H1 (cell line): ENCODE data around the gene NLN. TPM values are rescaled to one million over a fixed set of nuclear protein-coding genes. Genes with fewer than 3 reads are reported as not detected.

Experiments used
- BRCA1 ChIP-seq: IDR thresholded peaks from 2 replicates; pipeline ENCODE4 v1.6.1; 2012; ENCODE audit warnings: low read depth, low read length, improper control_type of control experiment
- CBX5 ChIP-seq: fragments of 300-800, 300-1000 bp; sonication (generic); IDR thresholded peaks from 2 replicates; pipeline ENCODE4 v1.7.1; 2016; ENCODE audit warnings: antibody characterized with exemption, low read length, low read depth
- CEBPB ChIP-seq: IDR thresholded peaks from 2 replicates; pipeline ENCODE4 v1.6.1; 2012; ENCODE audit warnings: low read depth, low read length
- POLR2AphosphoS5 ChIP-seq: IDR thresholded peaks from 2 replicates; pipeline ENCODE4 v1.6.1; 2011; ENCODE audit warnings: low read depth, low read length
- polyA plus RNA-seq, 7 experiments: library from polyadenylated mRNA; depleted of rRNA in 3 of 7; stranded (reverse) in 5 of 7; unstranded in 2 of 7; fragments of >200 nt in 5 of 7; fragments of 200-250 nt in 2 of 7; gene quantifications; 1 replicate in 5 of 7; 2 replicates in 1 of 7; 4 replicates in 1 of 7; pipeline versions ENCODE4 v1.2.1 to v1.2.3, GENCODE V29; 2011 to 2013; ENCODE audit warnings: missing spikeins in 2 of 7, mixed read lengths in 2 of 7
- total RNA-seq: library from RNA; stranded (reverse); fragmentation: NEBNext Ultra II Directional; extraction: Animal tissue kit (Norgen Biotek cat#: 25700); gene quantifications from 2 replicates; pipeline ENCODE4 v1.2.1, GENCODE V29; 2021

Gene NLN
- total and polyA plus RNA-seq, 2 of the 8 experiments (the other 6 are each of a cell fraction or from before 2014, with no cell fraction given), result 46.7 to 192 TPM

- TF ChIP-seq BRCA1 (no peak), CBX5 (no peak), CEBPB (no peak), POLR2AphosphoS5 (no peak)
- TF ChIP-seq, all 59 proteins: peak for 0
Observed at GRCh38 chr5:65876496-65876895, 154.5 kb downstream of the NLN start (continued).
